SK-N-MC (cell line): ENCODE measurements around the gene NMRAL1.

Experiments used
- EZH2 ChIP-seq: fragments of 200-600 bp; sonication (generic); IDR thresholded peaks from one replicate; pipeline ENCODE4 v1.6.1; 2017; ENCODE audit warnings: antibody characterized with exemption
- POLR2AphosphoS5 ChIP-seq: IDR thresholded peaks from 2 replicates; pipeline ENCODE4 v1.6.1; 2012; ENCODE audit warnings: mild to moderate bottlenecking, low read depth, low read length, borderline replicate concordance

DNA sequence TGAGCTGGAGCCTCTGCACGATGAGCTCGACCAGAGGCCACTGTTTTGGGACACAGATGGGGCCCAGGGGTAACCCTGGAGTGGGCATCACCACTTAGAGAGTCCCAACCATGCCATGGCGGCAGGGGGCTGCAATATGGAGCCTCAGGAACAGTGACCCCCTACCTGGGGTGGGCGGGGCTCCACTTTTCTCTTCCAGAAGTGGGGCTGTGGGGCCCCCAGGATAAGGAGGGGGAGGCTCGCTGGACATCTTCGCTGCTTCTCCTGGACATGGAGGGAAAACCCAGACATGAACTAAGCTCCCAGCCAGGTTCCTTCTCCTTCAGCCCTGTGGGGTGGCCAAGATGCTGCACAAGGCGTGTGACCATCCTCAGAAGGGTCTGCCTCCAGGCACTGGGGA, 39.5 kb upstream of the NMRAL1 start:
- TF ChIP-seq EZH2 (no peak), POLR2AphosphoS5 (no peak)
